Thymus (tissue), 14 donors: Measurements from ENCODE around the gene NFXL1. TPM values are rescaled to one million over a fixed set of nuclear protein-coding genes. Genes with fewer than 3 reads are reported as not detected.
A peak's percentile ranks its signal among the peaks of the same experiment; 100 is the strongest.

Source experiments
- DNase-seq, 9 donors: peaks; one replicate each; pipeline ENCODE4 v3.0.0-alpha.2; 2013; ENCODE audit warnings: low spot score in 9 of 9, low read depth in 6 of 9, missing footprints in 1 of 9
- H3K27ac ChIP-seq, 2 donors: one replicate each; pipeline ENCODE4 v1.5.1; 2013; ENCODE audit warnings: control low read depth in 1 of 2, low read depth in 1 of 2, low read length in 1 of 2, mild to moderate bottlenecking in 1 of 2, moderate library complexity in 1 of 2
- H3K27me3 ChIP-seq, 2 donors: one replicate each; pipeline ENCODE4 v1.5.1; 2013; ENCODE audit warnings: low read length in 1 of 2; ENCODE audit not compliant: control insufficient read depth in 2 of 2, insufficient read depth in 1 of 2
- H3K36me3 ChIP-seq, 2 donors: one replicate each; pipeline ENCODE4 v1.5.1; 2013; ENCODE audit warnings: low read length in 1 of 2, mild to moderate bottlenecking in 1 of 2, moderate library complexity in 1 of 2; ENCODE audit not compliant: control insufficient read depth in 2 of 2, insufficient read depth in 2 of 2
- H3K4me1 ChIP-seq, 2 donors: one replicate each; pipeline ENCODE4 v1.5.1; 2013; ENCODE audit warnings: low read length in 2 of 2; ENCODE audit not compliant: control insufficient read depth in 2 of 2, insufficient read depth in 2 of 2
- H3K4me3 ChIP-seq, 2 donors: one replicate each; pipeline ENCODE4 v1.5.1; 2013; ENCODE audit warnings: low read length in 2 of 2, control low read depth in 1 of 2, mild to moderate bottlenecking in 1 of 2
- H3K9me3 ChIP-seq, 2 donors: one replicate each; pipeline ENCODE4 v1.5.1; 2013; ENCODE audit warnings: low read length in 1 of 2, mild to moderate bottlenecking in 1 of 2; ENCODE audit not compliant: control insufficient read depth in 2 of 2, insufficient read depth in 1 of 2
- WGBS: extraction: QIAGEN DNeasy Blood & Tissue Kit; methylation state at CpG from one replicate; pipeline ENCODE4 v1.1.7; 2013; 5-methylcytosine and 5-hydroxymethylcytosine counted together
- long read RNA-seq, 10 donors: transcript quantifications; one replicate each; lab custom pipeline, GENCODE V29; 2026
- polyA plus RNA-seq: library from polyadenylated mRNA; stranded (reverse); fragments of 200-250 nt; gene quantifications from one replicate; pipeline ENCODE4 v1.2.3, GENCODE V29; 2013
- total RNA-seq: library from RNA; stranded (reverse); fragments of 120-200 nt; gene quantifications from one replicate; pipeline ENCODE4 v1.2.4, GENCODE V29; 2013
- donor health status: healthy.

Gene NFXL1
- total RNA-seq, result 5.9 TPM
- 8.7 TPM for polyA plus RNA-seq
- long read RNA-seq, donor 1, result 0 reads
- long read RNA-seq, donor 2, result 0 reads
- long read RNA-seq, donor 3, partial matches to known transcripts, result 0 of 1 reads
- long read RNA-seq, donor 3, other reads (novel, unspliced or antisense), result 0 of 1 reads
- long read RNA-seq, donor 4, result 0 reads
- long read RNA-seq, donor 5, partial matches to known transcripts, result 0 of 1 reads
- long read RNA-seq, donor 5, other reads (novel, unspliced or antisense), result 0 of 1 reads
- long read RNA-seq, donor 6, result 0 reads
- long read RNA-seq, donor 7, result 0 reads
- long read RNA-seq, donor 8, partial matches to known transcripts, result 5 of 5 reads
- long read RNA-seq, donor 8, other reads (novel, unspliced or antisense), result 0 of 5 reads
- long read RNA-seq, donor 9, result 0 reads
- long read RNA-seq, donor 10, result 0 reads

DNA sequence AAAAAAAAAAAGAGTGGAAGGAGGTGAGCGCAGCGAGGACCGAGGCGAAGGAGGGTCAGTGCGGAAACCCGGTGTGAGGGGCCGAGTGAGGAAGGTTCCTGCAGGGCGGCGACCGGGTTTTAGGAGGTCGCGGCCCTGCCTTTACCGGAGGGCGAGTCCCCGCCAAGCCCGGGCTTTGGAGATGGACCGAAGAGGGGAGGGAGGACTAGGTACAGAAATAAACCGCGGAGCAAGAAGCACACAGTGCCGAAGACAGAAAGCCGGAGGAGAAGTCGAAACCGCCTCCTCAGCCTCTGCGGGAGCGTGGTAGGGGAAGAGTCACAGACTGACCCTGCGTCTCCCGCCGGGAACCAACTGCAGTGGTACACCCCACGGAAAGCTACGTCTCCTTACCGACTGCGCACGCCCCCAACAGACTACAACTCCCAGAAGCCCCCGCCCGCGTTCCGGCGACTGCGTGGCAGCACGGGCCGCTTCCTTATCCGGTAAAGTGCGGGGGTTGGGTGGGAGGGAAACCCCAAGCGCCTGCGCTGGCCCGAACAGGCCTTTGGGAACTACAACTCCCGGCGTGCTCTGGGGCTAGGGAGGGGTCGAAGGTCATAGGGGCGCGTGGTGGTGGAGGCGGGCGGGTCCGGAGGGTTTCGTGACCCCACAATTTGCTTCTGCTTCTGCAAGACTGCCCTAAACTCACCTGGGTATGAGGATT, at the start of gene NFXL1:
TSS of gene NFXL1 (minus strand) at position 364 of the 706 bp plus-strand sequence. CDS start 380 bp downstream, outside the sequence.
- WGBS, result under 1% methylated on average over 55 of the region's 55 CpGs
- H3K9me3 ChIP-seq, result no peaks in the 10 kb centered on the region
- peak within 1 kb of the TSS; percentile 48 to 83 for H3K27ac ChIP-seq
- DNase-seq, result peak; percentile 87 to 97 (median 94)
- H3K27me3 ChIP-seq, result no peaks in the 10 kb centered on the region
- no peaks in the 10 kb centered on the region for H3K36me3 ChIP-seq
- peaks cover 7 to 8% of the 10 kb centered on the region in 2 donors for H3K4me1 ChIP-seq
- H3K4me3 ChIP-seq, result peak within 1 kb of the TSS; percentile 75 to 81

DNA sequence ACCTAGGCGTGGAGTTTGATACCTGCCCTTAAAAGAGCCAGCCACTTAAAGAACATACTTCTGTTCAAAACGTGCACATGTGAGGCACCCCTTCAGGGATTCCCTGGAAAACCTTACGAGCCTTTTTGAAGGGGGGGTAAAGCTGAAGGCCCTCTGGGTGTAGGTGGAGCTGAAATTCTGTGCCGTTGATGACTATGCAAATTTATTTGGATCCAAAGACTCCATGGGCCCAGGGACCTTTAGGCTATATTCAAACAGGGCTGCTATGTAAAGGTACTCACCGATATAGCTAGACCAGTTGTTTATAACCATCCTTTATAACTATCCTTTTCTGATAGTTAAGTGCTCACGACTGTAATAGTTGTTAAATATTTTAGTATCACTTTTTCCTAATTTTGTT, 40.3 kb upstream of the NFXL1 start:
- H3K4me1 ChIP-seq, result no peaks in the 10 kb centered on the region
- 91% methylated on average over 6 of the region's 6 CpGs for WGBS

DNA sequence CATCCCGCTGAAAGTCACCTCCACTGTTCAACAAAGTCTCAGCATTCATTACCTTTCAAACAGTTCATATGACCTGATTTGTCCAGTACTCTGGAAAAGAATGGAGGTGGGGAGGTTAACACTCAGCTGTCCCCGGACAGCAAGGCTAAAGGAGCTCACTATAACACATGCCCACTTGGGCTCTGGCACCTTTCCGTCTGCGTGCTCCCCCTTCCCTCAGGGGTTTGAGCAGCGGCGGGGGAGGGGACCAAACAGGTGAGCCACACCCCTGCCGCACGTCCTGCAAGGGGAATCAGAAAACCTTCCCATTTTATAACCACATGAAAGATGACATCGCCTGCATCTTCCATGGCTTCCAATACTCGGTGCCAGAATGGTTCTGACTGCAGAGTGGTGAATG, 39.9 kb upstream of the NFXL1 start:
- H3K9me3 ChIP-seq, result no peaks in the 10 kb centered on the region
- H3K4me1 ChIP-seq, result no peaks in the 10 kb centered on the region
- 79% methylated on average over 10 of the region's 10 CpGs for WGBS
- DNase-seq, result no peak
- no peaks in the 10 kb centered on the region for H3K27me3 ChIP-seq
- no peak overlapping the region for H3K4me3 ChIP-seq
- H3K27ac ChIP-seq, result no peak overlapping the region
- no peaks in the 10 kb centered on the region for H3K36me3 ChIP-seq

More for the DNA sequence above, 40.3 kb upstream of the NFXL1 start:
- H3K4me3 ChIP-seq, result no peak overlapping the region
- no peak overlapping the region for H3K27ac ChIP-seq
- no peaks in the 10 kb centered on the region for H3K9me3 ChIP-seq
- H3K36me3 ChIP-seq, result no peaks in the 10 kb centered on the region
- no peaks in the 10 kb centered on the region for H3K27me3 ChIP-seq
- no peak for DNase-seq

DNA sequence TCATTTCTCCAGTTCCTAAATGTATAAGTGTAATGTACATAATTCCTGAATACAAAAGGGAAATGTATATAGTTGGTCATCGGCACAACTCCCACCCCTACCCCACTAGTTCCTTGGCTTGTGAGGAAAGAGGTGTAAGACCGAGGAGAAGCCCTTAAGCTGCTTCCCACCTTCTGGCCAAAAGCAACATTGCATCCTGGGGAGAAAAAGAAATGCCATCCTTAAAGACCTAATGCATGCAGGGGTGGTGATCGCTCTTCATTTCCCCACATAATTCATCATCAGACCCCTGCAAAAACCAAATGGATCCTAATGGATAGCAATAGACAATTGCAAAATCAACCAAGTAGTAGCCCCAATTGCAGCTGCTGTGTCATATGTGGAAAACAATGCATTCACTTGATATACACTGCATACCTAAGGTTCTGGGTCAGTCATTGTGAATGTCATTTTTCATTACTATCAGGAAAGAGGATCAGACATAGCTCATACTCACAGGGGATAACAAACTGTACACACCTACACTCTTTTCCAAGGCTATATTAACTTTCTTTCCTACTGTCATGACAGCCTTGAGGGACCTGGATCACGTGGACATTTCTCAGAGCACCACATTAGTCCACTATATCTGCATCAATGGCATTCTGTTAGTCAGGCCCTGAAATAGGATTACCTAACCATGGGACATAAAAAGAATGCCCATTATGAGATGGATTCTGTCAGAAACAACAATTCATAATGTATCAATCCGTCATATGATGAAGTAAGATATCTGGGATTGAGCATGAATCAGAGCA, 31.7 kb upstream of the NFXL1 start:
- 95% methylated on average over 5 of the region's 5 CpGs for WGBS
- H3K27ac ChIP-seq, result no peak overlapping the region
- no peak for DNase-seq

DNA sequence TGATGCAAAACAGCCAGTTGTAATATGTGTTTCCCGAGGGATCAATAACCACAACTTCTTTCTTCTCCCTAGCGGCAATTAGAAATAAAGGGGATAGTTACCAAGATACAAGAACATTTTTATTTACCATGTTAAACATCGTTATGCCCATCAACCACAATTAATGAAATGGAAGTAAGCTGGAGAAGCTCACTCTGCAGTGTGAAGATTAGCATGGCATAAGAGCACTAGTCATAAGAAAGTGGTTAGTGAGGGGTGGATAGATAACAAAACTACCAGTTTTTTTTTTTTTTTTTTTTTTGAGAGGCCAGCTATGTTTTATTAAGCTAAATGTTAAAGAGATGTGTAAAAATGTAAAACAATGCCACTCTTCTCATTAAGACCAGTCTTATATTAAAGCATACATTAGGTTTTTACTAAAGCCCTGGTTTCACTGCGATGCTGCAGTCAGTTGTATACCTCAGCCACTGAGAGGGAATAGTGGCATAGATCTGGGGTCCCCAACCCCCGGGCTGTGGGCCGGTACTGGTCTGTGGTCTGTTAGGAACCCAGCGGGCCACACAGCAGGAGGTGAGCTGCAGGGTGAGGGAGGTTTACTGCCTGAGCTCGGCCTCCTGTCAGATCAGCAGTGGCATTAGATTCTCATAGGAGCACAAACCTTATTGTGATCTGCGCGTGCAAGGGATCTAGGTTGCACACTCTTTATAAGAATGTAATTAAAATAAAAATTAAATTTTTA, 27.9 kb upstream of the NFXL1 start:
- no peak for DNase-seq
- WGBS, result 96% methylated on average over 10 of the region's 10 CpGs
- Histone ChIP-seq H3K9me3 (no peaks in the 10 kb centered on the region), H3K27me3 (no peaks in the 10 kb centered on the region), H3K4me3 (no peak overlapping the region), H3K36me3 (no peaks in the 10 kb centered on the region), H3K27ac (no peak overlapping the region), H3K4me1 (no peaks in the 10 kb centered on the region)

More for the DNA sequence above, 31.7 kb upstream of the NFXL1 start:
- Histone ChIP-seq H3K36me3 (no peaks in the 10 kb centered on the region), H3K9me3 (no peaks in the 10 kb centered on the region), H3K4me1 (no peaks in the 10 kb centered on the region), H3K27me3 (no peaks in the 10 kb centered on the region), H3K4me3 (no peak overlapping the region)

DNA sequence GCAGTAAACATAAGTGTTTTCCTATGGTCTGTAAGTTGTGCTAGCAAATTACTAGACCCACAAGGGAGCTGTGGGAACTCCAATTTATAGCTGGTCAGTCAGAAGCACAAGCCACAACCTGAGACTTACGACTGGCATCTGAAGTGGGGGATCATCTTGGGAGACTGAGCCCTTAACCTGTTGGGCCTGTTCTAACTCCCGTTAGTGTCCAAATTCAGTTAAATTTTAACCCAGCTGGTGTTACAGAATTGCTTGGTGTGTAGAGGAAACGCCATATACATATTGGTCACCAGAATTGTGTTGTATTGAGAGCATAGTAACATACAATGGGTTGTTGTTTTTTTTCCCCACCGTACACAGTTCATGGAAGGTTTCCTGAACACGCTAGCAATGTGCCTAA, 25.1 kb upstream of the NFXL1 start:
- no peak overlapping the region for H3K4me3 ChIP-seq
- 96% methylated on average over 5 of the region's 5 CpGs for WGBS
- H3K36me3 ChIP-seq, result no peaks in the 10 kb centered on the region

DNA sequence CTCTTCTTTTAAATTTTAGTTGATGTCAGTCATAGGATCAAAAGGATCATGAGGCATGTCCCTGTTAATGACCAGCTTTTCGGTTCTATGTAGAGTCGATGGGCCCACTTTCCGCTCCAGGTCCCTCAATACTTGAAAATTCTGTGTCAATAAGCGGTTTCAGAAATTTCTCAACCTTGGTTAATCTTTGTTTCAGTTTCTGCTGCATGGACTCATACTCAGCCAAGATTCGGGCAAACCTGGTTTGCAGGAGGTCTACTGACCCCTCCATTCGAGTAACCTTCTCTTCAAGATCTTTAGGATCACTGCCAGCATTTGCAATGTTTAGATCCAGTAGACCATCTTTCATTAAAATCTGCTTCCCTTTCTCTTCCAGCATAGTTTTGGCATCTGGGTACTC, 22.0 kb upstream of the NFXL1 start:
- WGBS, result 98% methylated on average over 6 of the region's 6 CpGs
- no peak for DNase-seq
- no peaks in the 10 kb centered on the region for H3K4me1 ChIP-seq
- no peak overlapping the region for H3K27ac ChIP-seq
- no peak overlapping the region for H3K4me3 ChIP-seq
- no peaks in the 10 kb centered on the region for H3K9me3 ChIP-seq
- H3K27me3 ChIP-seq, result no peaks in the 10 kb centered on the region
- no peaks in the 10 kb centered on the region for H3K36me3 ChIP-seq

More for the DNA sequence above, 25.1 kb upstream of the NFXL1 start:
- Histone ChIP-seq H3K9me3 (no peaks in the 10 kb centered on the region), H3K27me3 (no peaks in the 10 kb centered on the region), H3K27ac (no peak overlapping the region), H3K4me1 (no peaks in the 10 kb centered on the region)
- no peak for DNase-seq

DNA sequence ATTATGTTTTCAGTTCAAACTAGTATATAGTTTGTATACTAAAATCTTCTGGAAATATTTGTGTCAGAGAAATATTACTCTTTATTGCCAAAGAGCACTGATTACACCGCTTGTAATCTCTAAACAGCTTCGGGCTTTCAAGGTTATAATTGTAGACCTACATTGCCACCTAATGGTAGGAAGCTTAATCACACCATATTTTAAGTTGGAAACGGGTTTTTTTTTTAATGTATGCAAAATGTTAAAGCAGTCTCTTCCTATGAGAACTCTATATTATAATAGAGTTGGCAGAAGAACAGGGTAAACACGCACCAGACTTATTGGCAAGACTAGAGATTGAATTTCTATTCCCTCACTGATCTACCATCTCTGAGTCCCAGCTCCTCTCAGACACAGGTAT, 19.5 kb upstream of the NFXL1 start:
- WGBS, result 8% methylated on average over 4 of the region's 4 CpGs
- Histone ChIP-seq H3K27me3 (no peaks in the 10 kb centered on the region), H3K4me3 (no peak overlapping the region), H3K4me1 (no peaks in the 10 kb centered on the region), H3K27ac (no peak overlapping the region), H3K36me3 (no peaks in the 10 kb centered on the region), H3K9me3 (no peaks in the 10 kb centered on the region)
- DNase-seq, result peak in 5 of 9 donors; percentile 25 to 67 (median 43)
